BJ (cell line): ENCODE results near the gene WDTC1. TPM values are rescaled to one million over a fixed set of nuclear protein-coding genes. Genes with fewer than 3 reads are reported as not detected.
A peak's percentile ranks its signal among the peaks of the same experiment; 100 is the strongest.

Source experiments
- CTCF ChIA-PET: fragments of 350-600 bp; formaldehyde crosslinking; extraction: SDS; loops from one replicate; lab custom pipeline; 2021; ENCODE audit warnings: antibody characterized with exemption, inconsistent platforms; lab: Yijun Ruan, JAX
- POLR2A ChIA-PET: fragments of 300-600 bp; sonication (Branson Sonifier 250); formaldehyde crosslinking; extraction: SDS; loops from one replicate; lab custom pipeline; 2021; ENCODE audit warnings: antibody characterized with exemption; lab: Charles Lee
- DNase-seq: peaks from one replicate; pipeline ENCODE4 v3.0.0-alpha.2; 2011; ENCODE audit warnings: low read depth
- H3K27me3 ChIP-seq: 2 replicates; pipeline ENCODE4 v1.6.0; 2011; ENCODE audit warnings: low read length; ENCODE audit not compliant: control insufficient read depth, insufficient read depth
- H3K36me3 ChIP-seq: 2 replicates; pipeline ENCODE4 v1.5.1; 2011; ENCODE audit warnings: low read length; ENCODE audit not compliant: control insufficient read depth, insufficient read depth
- H3K4me3 ChIP-seq: 2 replicates; pipeline ENCODE4 v1.5.1; 2011; ENCODE audit warnings: low read depth, mild to moderate bottlenecking, control low read depth, low read length
- CTCF ChIP-seq: IDR thresholded peaks from 2 replicates; pipeline ENCODE4 v1.5.1; 2011; ENCODE audit warnings: low read depth, mild to moderate bottlenecking, control low read depth, inconsistent platforms, low read length, moderate library complexity; ENCODE audit not compliant: insufficient read depth
- polyA plus RNA-seq: library from polyadenylated mRNA; depleted of rRNA; stranded (reverse); fragments of >200 nt; gene quantifications from 2 replicates; pipeline ENCODE4 v1.2.3, GENCODE V29; 2011

The WDTC1 gene
- polyA plus RNA-seq, 1 experiment: 16.4 TPM

- Histone ChIP-seq H3K4me3 (no peak overlapping the region), H3K27me3 (no peaks in the 10 kb centered on the region), H3K36me3 (peaks cover 18% of the 10 kb centered on the region)
- TF ChIP-seq CTCF: no peak
- DNase-seq: no peak
- ChIA-PET CTCF (interaction anchor here (0.5 to 18.3 kb wide), 22 partner anchors 9 to 362 kb away, joined by 3 to 353 read pairs (median 20); partner anchors contain the start of genes AHDC1, CD164L2, GPR3 and MAP3K6), POLR2A (no interaction called here)
Observed at GRCh38 chr1:27301582-27302199, 67.3 kb downstream of the WDTC1 start.

GRCh38 chr1:27302612-27303011, 68.2 kb downstream of the WDTC1 start:
- no peak overlapping the region for H3K4me3 ChIP-seq
- H3K27me3 ChIP-seq: no peaks in the 10 kb centered on the region
- peaks cover 18% of the 10 kb centered on the region for H3K36me3 ChIP-seq
- no peak for TF ChIP-seq CTCF
- ChIA-PET CTCF (interaction anchor here (1.1 to 18.3 kb wide), 11 partner anchors 16 to 303 kb away, joined by 3 to 353 read pairs (median 88); partner anchors contain the start of genes AHDC1, CD164L2, GPR3 and MAP3K6), POLR2A (no interaction called here)
- DNase-seq: no peak

GRCh38 chr1:27303509-27303908, 69.1 kb downstream of the WDTC1 start:
- H3K4me3 ChIP-seq: no peak overlapping the region
- TF ChIP-seq CTCF: no peak
- H3K27me3 ChIP-seq: no peaks in the 10 kb centered on the region
- DNase-seq: no peak
- ChIA-PET CTCF (interaction anchor here (1.2 to 18.3 kb wide), 6 partner anchors 54 to 302 kb away, joined by 3 to 353 read pairs (median 112); partner anchors contain the start of genes AHDC1, CD164L2, GPR3 and MAP3K6), POLR2A (no interaction called here)
- peaks cover 12% of the 10 kb centered on the region for H3K36me3 ChIP-seq

GRCh38 chr1:27306071-27306470, 71.6 kb downstream of the WDTC1 start:
- no peak for TF ChIP-seq CTCF
- POLR2A ChIA-PET: no interaction called here

DNA sequence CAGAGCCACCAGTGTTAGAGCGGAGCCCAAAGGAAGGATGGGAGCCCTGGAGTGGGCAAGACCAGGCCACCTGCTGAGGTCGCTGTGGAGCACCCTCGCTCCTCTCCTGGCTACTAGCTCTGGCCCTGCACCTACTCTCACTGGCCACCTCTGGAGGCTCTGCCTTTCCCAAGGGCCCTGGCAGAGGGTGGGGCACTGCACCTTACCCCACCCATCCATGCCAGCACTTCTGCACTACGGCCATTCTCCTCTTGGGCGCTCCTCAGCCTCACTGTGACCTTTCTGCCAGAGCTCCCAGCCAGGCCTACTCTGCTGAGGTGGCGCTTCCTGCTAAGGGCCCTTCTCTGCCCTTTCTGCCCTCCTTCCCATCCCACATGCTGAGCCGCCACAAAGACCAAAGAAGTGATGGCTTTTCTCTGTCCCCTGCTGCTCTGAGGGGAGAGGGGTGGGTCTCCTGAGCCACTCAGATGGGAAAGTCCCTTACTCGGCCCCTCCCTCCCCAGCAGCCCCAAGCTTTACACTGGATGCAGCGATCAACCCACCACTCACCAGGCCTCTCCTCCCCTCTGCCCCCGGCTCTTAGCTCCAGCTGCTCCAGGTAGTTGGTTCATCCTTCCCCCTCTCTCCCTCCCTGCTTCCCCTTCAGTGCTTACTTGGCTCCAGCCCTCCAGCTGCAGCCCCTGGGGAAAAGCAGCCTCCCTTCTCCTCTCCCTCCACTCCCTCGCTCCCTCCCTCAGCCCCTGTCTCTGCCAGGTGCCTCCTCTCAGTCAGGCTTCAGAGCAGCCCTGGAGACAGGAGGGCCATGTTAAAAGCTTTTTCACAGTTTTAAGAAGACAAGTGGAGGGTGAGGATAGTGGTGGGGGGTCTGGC, 72.7 kb downstream of the WDTC1 start:
- CTCF ChIA-PET: interaction anchor here (0.6 to 18.3 kb wide), 11 partner anchors 8 to 300 kb away, joined by 3 to 353 read pairs (median 4); partner anchors contain the start of gene MAP3K6
- POLR2A ChIA-PET: no interaction called here
- DNase-seq: no peak
- 0 out of 2 replicates have a peak, but pooled peaks have one; percentile 6 for TF ChIP-seq CTCF
- no peak overlapping the region for H3K4me3 ChIP-seq
- H3K36me3 ChIP-seq: peaks cover 7% of the 10 kb centered on the region
- no peaks in the 10 kb centered on the region for H3K27me3 ChIP-seq

More at GRCh38 chr1:27306071-27306470, 71.6 kb downstream of the WDTC1 start:
- no peak for DNase-seq
- no peaks in the 10 kb centered on the region for H3K27me3 ChIP-seq
- H3K4me3 ChIP-seq: no peak overlapping the region
- CTCF ChIA-PET: interaction anchor here (1.0 to 18.3 kb wide), 5 partner anchors 9 to 258 kb away, joined by 3 to 353 read pairs (median 4); no protein-coding TSS in a partner anchor
- H3K36me3 ChIP-seq: peaks cover 12% of the 10 kb centered on the region
